MV-4-11 (cell line): ENCODE results near the gene EAF1.
"Not testable (repeated sequence)": the region's sequence is repeated elsewhere in the genome, so short reads cannot be mapped to it uniquely, and the experiment has no call there.

Experiments
- DNase-seq: peaks from one replicate; lab custom pipeline; 2025; lab: John Stamatoyannopoulos, UW

Gene EAF1

DNA sequence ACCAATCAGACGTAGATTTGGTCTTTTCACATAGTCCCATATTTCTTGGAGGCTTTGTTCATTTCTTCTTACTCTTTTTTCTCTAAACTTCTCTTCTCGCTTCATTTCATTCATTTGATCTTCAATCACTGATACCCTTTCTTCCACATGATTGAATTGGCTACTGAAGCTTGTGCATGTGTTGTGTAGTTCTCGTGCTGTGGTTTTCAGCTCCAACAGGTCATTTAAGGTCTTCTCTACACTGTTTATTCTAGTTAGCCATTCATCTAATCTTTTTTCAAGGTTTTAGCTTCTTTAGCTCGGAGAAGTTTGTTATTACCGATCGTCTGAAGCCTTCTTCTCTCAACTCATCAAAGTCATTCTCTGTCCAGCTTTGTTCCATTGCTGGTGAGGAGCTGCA lies 57.2 kb downstream of the EAF1 start:
- not testable (repeated sequence) for DNase-seq

DNA sequence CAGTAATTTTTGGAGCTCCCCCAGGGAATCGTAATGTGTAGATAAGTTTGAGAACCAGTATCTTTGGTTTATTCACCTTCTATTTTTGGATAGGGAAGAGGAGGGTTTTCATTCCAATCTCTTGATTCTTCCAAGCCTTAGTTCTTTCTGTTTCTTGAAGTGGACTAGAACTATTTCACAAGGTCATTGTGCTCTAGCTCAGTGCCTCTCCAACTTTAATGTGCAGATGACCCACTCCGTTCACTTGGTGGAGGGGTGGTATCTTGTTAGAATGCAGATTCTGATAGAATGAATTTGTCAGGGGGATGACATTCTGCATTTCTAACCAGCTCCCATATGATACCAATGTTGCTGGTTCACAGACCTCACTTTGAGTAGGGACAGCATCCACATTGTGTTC lies 58.6 kb downstream of the EAF1 start:
- DNase-seq: no peak

DNA sequence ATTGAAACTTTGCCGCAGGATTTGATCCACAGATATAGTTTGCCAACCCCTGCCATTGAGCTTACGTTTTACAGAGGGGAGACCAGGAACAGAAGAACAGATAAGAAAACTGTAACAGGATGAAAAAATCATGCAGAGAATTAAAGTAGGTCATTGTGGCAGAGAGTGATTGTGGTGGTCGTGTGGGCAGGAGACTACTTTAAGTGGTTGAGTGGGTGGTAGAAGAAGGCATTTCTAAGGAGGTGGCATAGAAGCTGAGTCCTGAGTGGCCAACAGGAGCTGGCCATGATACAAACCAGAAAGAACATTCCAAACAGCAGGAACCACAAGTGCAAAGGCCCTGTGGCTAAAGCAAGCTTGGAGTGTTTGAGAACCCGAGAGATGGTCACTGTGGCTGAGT lies 59.6 kb downstream of the EAF1 start:
- DNase-seq: no peak

DNA sequence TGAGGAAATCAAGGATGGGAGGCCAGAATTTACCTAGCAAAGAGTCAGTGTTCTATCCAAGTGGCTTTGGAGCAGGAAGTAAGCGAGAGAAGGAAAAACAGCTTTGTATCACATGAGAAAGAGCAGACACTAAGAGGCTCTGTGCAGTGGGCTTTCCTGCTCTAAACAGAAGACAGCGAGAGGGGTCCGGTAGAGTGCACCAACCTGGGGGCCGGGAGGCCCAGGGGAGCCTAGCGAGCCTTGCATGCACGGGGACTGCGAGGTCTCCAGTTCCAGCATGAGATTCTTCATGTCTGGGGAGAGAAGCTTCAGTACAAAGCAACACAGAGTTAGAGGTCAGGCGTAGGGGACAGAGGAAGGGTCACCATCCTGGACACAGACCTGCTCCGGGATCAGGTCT lies 60.6 kb downstream of the EAF1 start:
- DNase-seq: no peak

DNA sequence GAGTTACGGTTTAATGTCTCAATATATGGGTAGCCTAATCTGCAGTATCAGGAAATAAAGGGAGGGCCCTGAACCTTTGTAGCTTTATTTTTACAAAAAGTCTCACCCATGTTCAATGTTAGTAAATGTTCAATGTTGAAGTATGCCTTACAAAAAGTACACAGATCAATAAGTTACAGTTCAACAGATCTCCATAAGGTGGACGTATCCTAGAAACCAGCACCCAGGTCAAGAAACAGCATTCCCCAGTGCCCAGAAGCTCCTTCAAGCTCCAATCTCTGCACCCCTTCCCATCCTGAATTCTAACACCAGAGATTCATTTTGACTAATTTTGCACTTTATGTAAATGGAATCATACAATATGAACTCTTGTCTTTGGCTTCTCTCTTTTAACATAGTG lies 62.8 kb downstream of the EAF1 start:
- no peak for DNase-seq

DNA sequence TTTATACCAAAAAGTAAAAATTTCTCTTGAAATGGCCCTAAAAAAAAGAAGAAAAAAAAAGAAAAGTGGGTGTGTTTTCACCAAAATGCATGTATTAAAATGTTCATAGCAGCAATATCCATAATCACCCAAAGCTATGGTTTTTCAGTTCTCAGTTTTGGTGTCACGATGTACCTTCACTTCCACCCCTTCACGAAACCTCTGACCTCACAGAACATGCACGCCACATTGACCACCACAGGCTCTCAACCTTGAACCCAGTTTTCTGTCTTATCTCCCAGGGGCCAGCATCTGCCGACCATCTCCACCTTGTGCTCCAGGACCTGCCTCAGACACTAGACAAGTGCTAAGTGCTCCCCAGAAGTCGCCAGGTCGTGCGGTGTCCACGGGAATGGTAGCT lies 63.7 kb downstream of the EAF1 start:
- no peak for DNase-seq
